ENCODE data around the gene PDLIM7.
"Not testable (repeated sequence)": the region's sequence is repeated elsewhere in the genome, so short reads cannot be mapped to it uniquely, and the experiment has no call there.

The PDLIM7 gene

GRCh38 chr5:177494346-177495195 is 2.8 kb downstream of the PDLIM7 start:
- H3K4me3 ChIP-seq (ENCODE audit: low read depth, low read length), result peak overlapping the region; percentile 80

GRCh38 chr5:177493795-177494345 is 3.5 kb downstream of the PDLIM7 start:
- H3K4me3 ChIP-seq (ENCODE audit: low read depth, low read length), result peak overlapping the region; percentile 21
- no peak for DNase-seq (ENCODE audit: low read depth)

More at GRCh38 chr5:177494346-177495195, 2.8 kb downstream of the PDLIM7 start:
- DNase-seq (ENCODE audit: low read depth), result peak; percentile 81

GRCh38 chr5:177492841-177493240 is 4.6 kb downstream of the PDLIM7 start:
- H3K4me3 ChIP-seq (ENCODE audit: low read depth, low read length), result no peak overlapping the region
- DNase-seq (ENCODE audit: low read depth), result no peak

GRCh38 chr5:177491983-177492746 is 5.2 kb downstream of the PDLIM7 start:
- H3K4me3 ChIP-seq (ENCODE audit: low read depth, low read length), result no peak overlapping the region
- no peak for DNase-seq (ENCODE audit: low read depth)

- no peak for DNase-seq (ENCODE audit: low read depth)
- H3K4me3 ChIP-seq (ENCODE audit: low read depth, low read length), result no peak overlapping the region
Measured at GRCh38 chr5:177491429-177491945, 5.9 kb downstream of the PDLIM7 start.

DNA sequence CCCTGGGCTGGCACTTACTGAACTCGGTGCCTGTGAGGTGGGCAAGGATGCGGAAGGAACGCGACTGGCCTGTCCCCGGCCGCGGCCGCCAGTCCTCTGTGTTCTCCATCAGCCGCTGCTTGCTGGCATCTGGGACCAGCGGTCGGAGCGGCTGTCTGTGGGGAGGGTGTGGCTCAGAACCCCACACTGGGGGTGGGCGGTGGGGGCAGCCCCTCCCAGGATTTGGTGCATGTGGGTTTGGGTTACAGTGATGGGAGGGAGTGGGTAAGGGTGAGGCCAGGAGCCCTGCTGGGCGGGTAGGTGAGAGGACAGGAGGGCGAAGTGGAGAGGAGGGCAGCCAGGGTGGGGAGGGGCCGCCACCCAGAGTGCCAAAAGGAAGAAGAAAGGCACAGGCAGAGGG is 6.4 kb downstream of the PDLIM7 start:
- no peak for DNase-seq (ENCODE audit: low read depth)
- H3K4me3 ChIP-seq (ENCODE audit: low read depth, low read length), result no peak overlapping the region

GRCh38 chr5:177490311-177490991 is 7.0 kb downstream of the PDLIM7 start:
- no peak for DNase-seq (ENCODE audit: low read depth)
- H3K4me3 ChIP-seq (ENCODE audit: low read depth, low read length), result no peak overlapping the region

GRCh38 chr5:177489119-177489716 is 8.2 kb downstream of the PDLIM7 start:
- no peak overlapping the region for H3K4me3 ChIP-seq (ENCODE audit: low read depth, low read length)

GRCh38 chr5:177487975-177488374 is 9.4 kb downstream of the PDLIM7 start:
- no peak for DNase-seq (ENCODE audit: low read depth)
- H3K4me3 ChIP-seq (ENCODE audit: low read depth, low read length), result no peak overlapping the region

More at GRCh38 chr5:177489119-177489716, 8.2 kb downstream of the PDLIM7 start:
- DNase-seq (ENCODE audit: low read depth), result no peak

- no peak overlapping the region for H3K4me3 ChIP-seq (ENCODE audit: low read depth, low read length)
- DNase-seq (ENCODE audit: low read depth), result no peak
Measured at GRCh38 chr5:177487144-177487543, 10.3 kb downstream of the PDLIM7 start.

DNA sequence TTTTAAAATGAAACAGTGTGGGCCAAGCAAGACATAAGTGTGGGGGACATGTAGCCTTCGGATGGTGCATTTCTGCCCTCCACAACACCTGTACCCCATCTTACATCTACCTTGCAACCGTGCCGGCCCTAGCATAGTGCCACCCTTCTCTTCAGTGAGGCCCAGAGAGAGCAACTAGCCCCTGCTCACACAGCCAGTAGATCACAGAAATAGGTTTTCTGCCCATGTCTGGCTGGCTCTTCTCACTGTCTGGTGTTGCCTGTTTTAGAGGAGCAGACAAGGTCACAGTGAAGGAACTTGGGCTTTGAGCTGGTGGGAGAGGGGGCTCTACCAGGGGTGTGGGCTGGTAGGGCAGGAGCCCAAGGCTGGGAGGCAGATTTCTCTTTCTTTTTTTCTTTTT is 11.1 kb downstream of the PDLIM7 start:
- DNase-seq (ENCODE audit: low read depth), result no peak
- no peak overlapping the region for H3K4me3 ChIP-seq (ENCODE audit: low read depth, low read length)

DNA sequence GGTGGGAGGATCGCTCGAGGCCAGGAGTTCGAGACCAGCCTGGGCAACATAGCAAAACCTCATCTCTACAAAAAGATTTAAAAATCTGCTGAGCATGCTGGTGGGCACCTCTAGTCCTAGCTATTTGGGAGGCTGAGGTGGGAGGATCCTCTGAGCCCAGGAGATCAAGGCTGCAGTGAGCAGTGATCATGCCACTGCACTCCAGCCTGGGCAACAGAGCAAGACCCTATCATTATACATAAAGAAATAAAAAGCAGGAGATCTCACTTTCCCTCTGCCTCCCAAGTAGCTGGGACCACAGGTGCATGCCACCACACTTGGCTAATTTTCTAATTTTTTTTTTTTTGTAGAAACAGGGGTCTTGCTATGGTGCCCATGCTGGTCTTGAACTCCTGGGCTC is 11.7 kb downstream of the PDLIM7 start:
- not testable (repeated sequence) for DNase-seq (ENCODE audit: low read depth); H3K4me3 ChIP-seq (ENCODE audit: low read depth, low read length)

DNA sequence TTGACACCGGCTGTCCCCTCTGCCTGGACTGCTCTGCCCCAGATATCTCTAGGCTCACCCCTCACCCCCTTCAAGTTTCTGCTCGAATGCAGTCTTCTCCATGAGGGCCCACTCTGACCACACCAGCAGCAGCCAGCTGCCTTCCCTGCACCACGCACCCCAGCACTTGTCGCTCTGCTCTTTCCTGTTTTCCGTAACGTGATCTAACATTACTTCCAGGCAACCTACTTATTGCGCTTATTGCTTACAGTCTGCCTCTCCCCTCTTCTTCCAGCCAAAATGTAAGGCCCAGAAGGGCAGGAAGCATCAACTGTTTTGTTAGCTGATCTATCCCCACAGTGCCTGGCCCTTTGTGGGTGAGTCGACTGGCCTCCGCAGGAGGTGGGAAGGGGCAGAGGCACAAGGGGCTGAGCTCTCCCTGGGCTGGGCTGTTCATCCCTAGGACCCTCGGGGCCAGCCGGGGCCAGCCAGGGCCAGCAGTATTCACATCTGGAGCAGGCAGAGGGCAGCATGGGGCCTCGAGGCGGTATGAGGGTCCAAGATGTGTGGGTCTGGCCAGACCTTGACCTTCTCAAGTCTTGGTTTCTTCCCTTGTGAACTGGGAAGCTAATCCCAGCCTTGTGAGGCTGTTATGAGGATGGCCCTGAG is 12.4 kb downstream of the PDLIM7 start:
- DNase-seq (ENCODE audit: low read depth), result no peak
- no peak overlapping the region for H3K4me3 ChIP-seq (ENCODE audit: low read depth, low read length)

DNA sequence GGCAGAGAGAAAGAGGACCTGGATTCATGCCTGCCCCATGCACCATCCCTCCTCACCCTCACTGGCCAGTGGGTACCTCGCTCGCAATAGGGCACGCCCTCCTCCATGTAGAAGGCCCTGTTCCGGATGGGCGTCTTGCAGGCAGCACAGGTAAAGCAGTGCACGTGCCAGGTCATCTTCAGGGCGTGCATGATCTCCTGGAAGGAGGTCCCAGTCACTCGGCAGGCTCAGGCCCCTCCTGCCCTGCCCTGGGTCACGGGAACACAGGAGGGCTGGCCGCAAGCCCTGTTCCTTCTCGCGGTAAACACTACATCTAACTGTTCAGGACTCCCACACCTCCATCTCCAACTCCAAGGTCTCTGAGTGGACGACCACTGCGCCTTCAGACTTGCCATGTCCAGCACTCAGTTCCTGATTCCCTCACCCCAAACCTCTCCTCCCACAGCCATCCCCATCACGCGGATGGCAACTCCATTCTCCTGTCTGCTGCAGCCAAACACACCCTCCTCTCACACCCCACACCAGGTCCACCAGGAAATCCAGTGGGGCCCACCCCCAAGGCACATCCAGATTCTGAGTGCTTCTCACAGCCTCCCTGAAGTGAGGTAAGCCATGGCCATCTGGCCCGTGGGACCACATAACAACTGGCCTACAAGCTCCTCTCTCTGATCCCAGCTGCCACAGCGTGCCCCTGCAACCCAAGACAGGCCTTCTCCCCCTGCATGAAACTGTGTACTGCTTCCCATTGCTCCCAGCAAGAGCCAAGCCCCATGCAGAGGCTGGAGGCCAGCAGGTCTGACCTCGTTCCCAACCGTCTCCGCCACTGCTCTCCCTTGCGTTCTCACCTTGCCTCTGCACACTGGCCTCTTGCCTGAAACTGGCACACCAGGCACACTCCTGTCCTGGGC is 13.2 kb downstream of the PDLIM7 start:
- DNase-seq (ENCODE audit: low read depth), result no peak
- H3K4me3 ChIP-seq (ENCODE audit: low read depth, low read length), result no peak overlapping the region

DNA sequence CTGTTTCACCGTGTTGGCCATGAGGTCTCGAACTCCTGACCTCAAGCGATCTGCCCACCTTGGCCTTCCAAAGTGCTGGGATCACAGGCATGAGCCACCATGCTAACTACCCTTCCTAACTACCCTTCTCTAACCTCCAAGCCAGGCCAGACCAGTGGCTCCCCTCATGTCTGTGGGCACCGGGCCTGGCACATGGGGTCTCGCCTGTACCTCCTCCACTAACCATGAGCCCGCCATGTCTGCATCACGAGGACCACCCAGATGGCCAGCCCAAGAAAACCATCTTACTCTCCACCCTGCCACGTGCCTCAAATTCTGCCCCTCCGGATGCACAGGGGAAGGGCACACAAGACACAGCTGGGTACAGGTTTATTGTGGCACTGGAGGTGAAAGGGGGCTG is 14.4 kb downstream of the PDLIM7 start:
- DNase-seq (ENCODE audit: low read depth), result no peak
- H3K4me3 ChIP-seq (ENCODE audit: low read depth, low read length), result no peak overlapping the region

DNA sequence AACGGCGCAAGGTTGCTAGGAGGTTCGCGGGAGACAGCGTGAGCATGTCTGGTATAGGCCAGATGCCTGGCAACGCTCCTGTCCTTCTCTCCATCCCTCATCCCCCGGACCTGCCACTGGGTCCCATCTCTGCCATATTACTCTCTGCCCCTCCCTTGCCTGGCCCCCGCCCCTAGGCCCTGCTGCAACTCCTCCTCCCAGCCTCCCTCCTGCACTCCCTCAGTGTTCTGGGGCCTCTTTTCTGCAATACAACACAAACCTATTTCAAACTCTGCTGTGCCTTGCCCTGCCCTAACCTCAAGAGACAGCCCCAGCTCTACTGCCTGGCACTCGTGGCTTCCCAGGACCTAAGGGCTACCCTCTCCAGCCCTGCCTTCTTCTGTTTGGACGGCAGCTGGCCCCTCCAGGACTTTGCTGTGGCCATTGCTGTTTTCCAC is 15.0 kb downstream of the PDLIM7 start:
- no peak overlapping the region for H3K4me3 ChIP-seq (ENCODE audit: low read depth, low read length)
- DNase-seq (ENCODE audit: low read depth), result no peak

GRCh38 chr5:177479774-177480173 is 17.6 kb downstream of the PDLIM7 start:
- DNase-seq (ENCODE audit: low read depth), result no peak
- no peak overlapping the region for H3K4me3 ChIP-seq (ENCODE audit: low read depth, low read length)

Measured in skeletal muscle cell (primary cell).